WTC11 (cell line): ENCODE measurements around the gene MEIKIN. TPM values are rescaled to one million over a fixed set of nuclear protein-coding genes. Genes with fewer than 3 reads are reported as not detected.

Experiments
- ATAC-seq: fragments of 200-7000 bp; cut with Tn5 transposase; 2 replicates; pipeline ENCODE4 v1.10.0; 2021; ENCODE audit warnings: mild to moderate bottlenecking, moderate library complexity
- CTCF ChIA-PET: fragments of 300-600 bp; sonication (Branson Sonifier 250); formaldehyde crosslinking; loops from one replicate; lab custom pipeline; 2021; ENCODE audit warnings: antibody characterized with exemption; lab: Charles Lee
- POLR2A ChIA-PET: fragments of 350-600 bp; sonication (Branson Sonifier 250); formaldehyde crosslinking; loops from one replicate; lab custom pipeline; 2021; ENCODE audit warnings: antibody characterized with exemption; lab: Charles Lee
- DNase-seq: peaks from one replicate; pipeline ENCODE4 v3.0.0; 2021; ENCODE audit warnings: low spot score
- H3K27ac Mint-ChIP-seq: 2 replicates; pipeline ENCODE4 v1.8.0; 2021; ENCODE audit warnings: mixed read lengths
- H3K27me3 Mint-ChIP-seq: 2 replicates; pipeline ENCODE4 v1.8.0; 2021; ENCODE audit warnings: low read depth, mild to moderate bottlenecking, moderate library complexity, mixed read lengths
- H3K36me3 Mint-ChIP-seq: 2 replicates; pipeline ENCODE4 v1.8.0; 2021; ENCODE audit warnings: mixed read lengths
- H3K4me1 Mint-ChIP-seq: 2 replicates; pipeline ENCODE4 v1.8.0; 2022; ENCODE audit warnings: mixed read lengths
- H3K4me3 Mint-ChIP-seq: 2 replicates; pipeline ENCODE4 v1.8.0; 2021; ENCODE audit warnings: mild to moderate bottlenecking, moderate library complexity, mixed read lengths
- H3K9me3 Mint-ChIP-seq: 2 replicates; pipeline ENCODE4 v1.8.0; 2021; ENCODE audit warnings: mixed read lengths
- ATF3 ChIP-seq: sonication (generic); formaldehyde crosslinking; conservative IDR thresholded peaks from 2 replicates; pipeline ENCODE4 v1.8.1; 2022; ENCODE audit warnings: mild to moderate bottlenecking, missing genetic modification reagents
- ELF4 ChIP-seq: sonication (generic); formaldehyde crosslinking; IDR thresholded peaks from 2 replicates; pipeline ENCODE4 v1.8.1; 2022; ENCODE audit warnings: low read depth, mild to moderate bottlenecking, moderate library complexity, missing genetic modification reagents
- GABPB1 ChIP-seq: sonication (generic); formaldehyde crosslinking; IDR thresholded peaks from 2 replicates; pipeline ENCODE4 v1.8.1; 2023; ENCODE audit warnings: mild to moderate bottlenecking, missing genetic modification reagents
- NR1H2 ChIP-seq: sonication (generic); formaldehyde crosslinking; IDR thresholded peaks from 2 replicates; pipeline ENCODE4 v1.9.0; 2021; ENCODE audit warnings: mild to moderate bottlenecking, moderate library complexity, missing genetic modification reagents
- OVOL2 ChIP-seq: fragments of 250-450 bp; sonication (Bioruptor Pico); IDR thresholded peaks from 2 replicates; pipeline ENCODE4 v1.9.0; 2021; ENCODE audit warnings: mild to moderate bottlenecking, borderline replicate concordance
- PRDM15 ChIP-seq: sonication (generic); formaldehyde crosslinking; IDR thresholded peaks from 2 replicates; pipeline ENCODE4 v1.8.0; 2022; ENCODE audit warnings: missing genetic modification reagents
- RORB ChIP-seq: fragments of 250-450 bp; sonication (Bioruptor Pico); IDR thresholded peaks from 2 replicates; pipeline ENCODE4 v1.9.0; 2021; ENCODE audit warnings: mild to moderate bottlenecking
- ZNF263 ChIP-seq: sonication (generic); formaldehyde crosslinking; IDR thresholded peaks from 2 replicates; pipeline ENCODE4 v1.8.1; 2022; ENCODE audit warnings: low read depth, mild to moderate bottlenecking, moderate library complexity, missing genetic modification reagents
- ZNF281 ChIP-seq: sonication (generic); formaldehyde crosslinking; IDR thresholded peaks from 2 replicates; pipeline ENCODE4 v1.8.0; 2023; ENCODE audit warnings: mild to moderate bottlenecking, missing genetic modification reagents
- ZNF416 ChIP-seq: fragments of 250-450 bp; sonication (Bioruptor Pico); IDR thresholded peaks from 2 replicates; pipeline ENCODE4 v1.9.0; 2021; ENCODE audit warnings: mild to moderate bottlenecking, inconsistent platforms
- ZNF423 ChIP-seq: fragments of 250-450 bp; sonication (Bioruptor Pico); IDR thresholded peaks from 2 replicates; pipeline ENCODE4 v2.1.2; 2022; ENCODE audit warnings: mild to moderate bottlenecking, moderate library complexity
- total RNA-seq: library from RNA; stranded (reverse); gene quantifications from 3 replicates; pipeline ENCODE4 v1.2.3, GENCODE V29; 2021
- TF ChIP-seq, protein P1 (sequence below): fragments of 250-450 bp; sonication (Bioruptor Pico); IDR thresholded peaks from 2 replicates; pipeline ENCODE4 v1.9.0; 2021; ENCODE audit warnings: moderate library complexity, mild to moderate bottlenecking, inconsistent platforms, borderline replicate concordance
- TF ChIP-seq, protein P2 (sequence below): sonication (generic); formaldehyde crosslinking; IDR thresholded peaks from 2 replicates; pipeline ENCODE4 v1.8.1; 2022; ENCODE audit warnings: missing genetic modification reagents, borderline replicate concordance
- TF ChIP-seq, protein P3 (sequence below): fragments of 200-600 bp; IDR thresholded peaks from 2 replicates; pipeline ENCODE4 v1.8.0; 2022; ENCODE audit warnings: antibody characterized with exemption
- TF ChIP-seq, protein P4 (sequence below): sonication (generic); formaldehyde crosslinking; conservative IDR thresholded peaks from 2 replicates; pipeline ENCODE4 v1.8.1; 2023; ENCODE audit warnings: mild to moderate bottlenecking, low read depth, missing genetic modification reagents, moderate library complexity
- TF ChIP-seq, protein P5 (sequence below): fragments of 250-450 bp; sonication (Bioruptor Pico); IDR thresholded peaks from 2 replicates; pipeline ENCODE4 v1.9.0; 2021; ENCODE audit warnings: mild to moderate bottlenecking

Gene MEIKIN
- total RNA-seq, 1 experiment from 2014 or later: not detected

GRCh38 chr5:131825404-131826013 lies 120.0 kb downstream of the MEIKIN start:
- no peaks in the 10 kb centered on the region for H3K4me1 Mint-ChIP-seq
- no peak overlapping the region for H3K27ac Mint-ChIP-seq
- CTCF ChIA-PET: interaction anchor here (0.6 kb wide), 1 partner anchor 182 kb away, joined by 3 read pairs; no protein-coding TSS in a partner anchor
- DNase-seq (no peak), ATAC-seq (no peak)
- no peak overlapping the region for H3K4me3 Mint-ChIP-seq
- H3K36me3 Mint-ChIP-seq: no peaks in the 10 kb centered on the region
- peaks cover 18% of the 10 kb centered on the region for H3K9me3 Mint-ChIP-seq
- H3K27me3 Mint-ChIP-seq: no peaks in the 10 kb centered on the region; the same call in 1 of the 2 replicates
- POLR2A ChIA-PET: no interaction called here
- TF ChIP-seq ZNF423 (CRISPR knock-in tag) (no peak), ZNF416 (CRISPR knock-in tag) (no peak), ZNF263 (CRISPR knock-in tag) (no peak), RORB (no peak), ATF3 (CRISPR knock-in tag) (no peak), ZNF281 (CRISPR knock-in tag) (no peak), OVOL2 (CRISPR knock-in tag) (no peak), PRDM15 (CRISPR knock-in tag) (no peak), NR1H2 (CRISPR knock-in tag) (no peak), GABPB1 (CRISPR knock-in tag) (no peak), ELF4 (CRISPR knock-in tag) (no peak)
- TF ChIP-seq, protein P1, sequence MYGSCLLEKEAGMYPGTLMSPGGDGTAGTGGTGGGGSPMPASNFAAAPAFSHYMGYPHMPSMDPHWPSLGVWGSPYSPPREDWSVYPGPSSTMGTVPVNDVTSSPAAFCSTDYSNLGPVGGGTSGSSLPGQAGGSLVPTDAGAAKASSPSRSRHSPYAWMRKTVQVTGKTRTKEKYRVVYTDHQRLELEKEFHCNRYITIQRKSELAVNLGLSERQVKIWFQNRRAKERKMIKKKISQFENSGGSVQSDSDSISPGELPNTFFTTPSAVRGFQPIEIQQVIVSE (CRISPR knock-in tag): no peak
- TF ChIP-seq, protein P2, sequence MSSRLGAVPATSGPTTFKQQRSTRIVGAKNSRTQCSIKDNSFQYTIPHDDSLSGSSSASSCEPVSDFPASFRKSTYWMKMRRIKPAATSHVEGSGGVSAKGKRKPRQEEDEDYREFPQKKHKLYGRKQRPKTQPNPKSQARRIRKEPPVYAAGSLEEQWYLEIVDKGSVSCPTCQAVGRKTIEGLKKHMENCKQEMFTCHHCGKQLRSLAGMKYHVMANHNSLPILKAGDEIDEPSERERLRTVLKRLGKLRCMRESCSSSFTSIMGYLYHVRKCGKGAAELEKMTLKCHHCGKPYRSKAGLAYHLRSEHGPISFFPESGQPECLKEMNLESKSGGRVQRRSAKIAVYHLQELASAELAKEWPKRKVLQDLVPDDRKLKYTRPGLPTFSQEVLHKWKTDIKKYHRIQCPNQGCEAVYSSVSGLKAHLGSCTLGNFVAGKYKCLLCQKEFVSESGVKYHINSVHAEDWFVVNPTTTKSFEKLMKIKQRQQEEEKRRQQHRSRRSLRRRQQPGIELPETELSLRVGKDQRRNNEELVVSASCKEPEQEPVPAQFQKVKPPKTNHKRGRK: no peak
- TF ChIP-seq, protein P3, sequence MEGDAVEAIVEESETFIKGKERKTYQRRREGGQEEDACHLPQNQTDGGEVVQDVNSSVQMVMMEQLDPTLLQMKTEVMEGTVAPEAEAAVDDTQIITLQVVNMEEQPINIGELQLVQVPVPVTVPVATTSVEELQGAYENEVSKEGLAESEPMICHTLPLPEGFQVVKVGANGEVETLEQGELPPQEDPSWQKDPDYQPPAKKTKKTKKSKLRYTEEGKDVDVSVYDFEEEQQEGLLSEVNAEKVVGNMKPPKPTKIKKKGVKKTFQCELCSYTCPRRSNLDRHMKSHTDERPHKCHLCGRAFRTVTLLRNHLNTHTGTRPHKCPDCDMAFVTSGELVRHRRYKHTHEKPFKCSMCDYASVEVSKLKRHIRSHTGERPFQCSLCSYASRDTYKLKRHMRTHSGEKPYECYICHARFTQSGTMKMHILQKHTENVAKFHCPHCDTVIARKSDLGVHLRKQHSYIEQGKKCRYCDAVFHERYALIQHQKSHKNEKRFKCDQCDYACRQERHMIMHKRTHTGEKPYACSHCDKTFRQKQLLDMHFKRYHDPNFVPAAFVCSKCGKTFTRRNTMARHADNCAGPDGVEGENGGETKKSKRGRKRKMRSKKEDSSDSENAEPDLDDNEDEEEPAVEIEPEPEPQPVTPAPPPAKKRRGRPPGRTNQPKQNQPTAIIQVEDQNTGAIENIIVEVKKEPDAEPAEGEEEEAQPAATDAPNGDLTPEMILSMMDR: no peak
- TF ChIP-seq, protein P4, sequence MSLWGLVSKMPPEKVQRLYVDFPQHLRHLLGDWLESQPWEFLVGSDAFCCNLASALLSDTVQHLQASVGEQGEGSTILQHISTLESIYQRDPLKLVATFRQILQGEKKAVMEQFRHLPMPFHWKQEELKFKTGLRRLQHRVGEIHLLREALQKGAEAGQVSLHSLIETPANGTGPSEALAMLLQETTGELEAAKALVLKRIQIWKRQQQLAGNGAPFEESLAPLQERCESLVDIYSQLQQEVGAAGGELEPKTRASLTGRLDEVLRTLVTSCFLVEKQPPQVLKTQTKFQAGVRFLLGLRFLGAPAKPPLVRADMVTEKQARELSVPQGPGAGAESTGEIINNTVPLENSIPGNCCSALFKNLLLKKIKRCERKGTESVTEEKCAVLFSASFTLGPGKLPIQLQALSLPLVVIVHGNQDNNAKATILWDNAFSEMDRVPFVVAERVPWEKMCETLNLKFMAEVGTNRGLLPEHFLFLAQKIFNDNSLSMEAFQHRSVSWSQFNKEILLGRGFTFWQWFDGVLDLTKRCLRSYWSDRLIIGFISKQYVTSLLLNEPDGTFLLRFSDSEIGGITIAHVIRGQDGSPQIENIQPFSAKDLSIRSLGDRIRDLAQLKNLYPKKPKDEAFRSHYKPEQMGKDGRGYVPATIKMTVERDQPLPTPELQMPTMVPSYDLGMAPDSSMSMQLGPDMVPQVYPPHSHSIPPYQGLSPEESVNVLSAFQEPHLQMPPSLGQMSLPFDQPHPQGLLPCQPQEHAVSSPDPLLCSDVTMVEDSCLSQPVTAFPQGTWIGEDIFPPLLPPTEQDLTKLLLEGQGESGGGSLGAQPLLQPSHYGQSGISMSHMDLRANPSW (CRISPR knock-in tag): no peak
- TF ChIP-seq, protein P5, sequence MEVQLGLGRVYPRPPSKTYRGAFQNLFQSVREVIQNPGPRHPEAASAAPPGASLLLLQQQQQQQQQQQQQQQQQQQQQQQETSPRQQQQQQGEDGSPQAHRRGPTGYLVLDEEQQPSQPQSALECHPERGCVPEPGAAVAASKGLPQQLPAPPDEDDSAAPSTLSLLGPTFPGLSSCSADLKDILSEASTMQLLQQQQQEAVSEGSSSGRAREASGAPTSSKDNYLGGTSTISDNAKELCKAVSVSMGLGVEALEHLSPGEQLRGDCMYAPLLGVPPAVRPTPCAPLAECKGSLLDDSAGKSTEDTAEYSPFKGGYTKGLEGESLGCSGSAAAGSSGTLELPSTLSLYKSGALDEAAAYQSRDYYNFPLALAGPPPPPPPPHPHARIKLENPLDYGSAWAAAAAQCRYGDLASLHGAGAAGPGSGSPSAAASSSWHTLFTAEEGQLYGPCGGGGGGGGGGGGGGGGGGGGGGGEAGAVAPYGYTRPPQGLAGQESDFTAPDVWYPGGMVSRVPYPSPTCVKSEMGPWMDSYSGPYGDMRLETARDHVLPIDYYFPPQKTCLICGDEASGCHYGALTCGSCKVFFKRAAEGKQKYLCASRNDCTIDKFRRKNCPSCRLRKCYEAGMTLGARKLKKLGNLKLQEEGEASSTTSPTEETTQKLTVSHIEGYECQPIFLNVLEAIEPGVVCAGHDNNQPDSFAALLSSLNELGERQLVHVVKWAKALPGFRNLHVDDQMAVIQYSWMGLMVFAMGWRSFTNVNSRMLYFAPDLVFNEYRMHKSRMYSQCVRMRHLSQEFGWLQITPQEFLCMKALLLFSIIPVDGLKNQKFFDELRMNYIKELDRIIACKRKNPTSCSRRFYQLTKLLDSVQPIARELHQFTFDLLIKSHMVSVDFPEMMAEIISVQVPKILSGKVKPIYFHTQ: no peak
